GM18868 (cell line): ENCODE data around the gene TPSD1.
"Not testable (repeated sequence)": the region's sequence is repeated elsewhere in the genome, so short reads cannot be mapped to it uniquely, and the experiment has no call there.

Source experiments
- ATAC-seq: cut with Tn5 transposase; IDR thresholded peaks from one replicate; pipeline ENCODE4 v1.9.1; 2021; ENCODE audit warnings: mild to moderate bottlenecking, moderate library complexity; ENCODE audit not compliant: unreplicated experiment

TPSD1 gene

DNA sequence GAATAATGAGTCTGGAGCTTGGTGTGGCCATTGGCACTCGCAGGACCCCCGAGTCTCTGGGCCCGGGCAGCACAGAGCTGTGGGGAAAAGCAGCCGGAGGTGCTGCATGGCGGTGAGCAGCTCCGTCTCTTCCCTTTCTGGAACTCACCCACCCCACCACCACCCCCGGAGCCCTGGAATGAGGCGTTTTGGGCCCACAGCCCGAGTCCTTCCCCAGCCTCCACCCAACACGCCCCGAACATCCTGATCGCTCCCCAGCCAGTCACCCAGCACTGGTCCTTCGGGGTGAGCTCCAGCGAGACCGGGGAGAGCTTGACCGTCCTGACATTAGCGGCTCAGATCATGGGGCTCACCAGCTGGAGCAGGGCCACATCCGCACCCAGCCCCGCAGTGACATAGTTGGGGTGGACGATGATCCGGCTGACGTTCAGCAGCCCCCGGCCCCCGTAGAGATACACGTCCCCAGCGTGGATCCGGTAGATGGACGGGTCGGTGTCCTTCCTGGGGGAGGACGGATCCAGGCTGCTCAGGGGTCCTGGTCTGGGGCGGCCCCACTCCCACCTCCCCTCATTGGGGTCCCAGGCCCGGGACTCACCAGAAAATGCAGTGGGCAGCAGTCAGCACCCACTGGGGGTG, 6.5 kb downstream of the TPSD1 start:
- ATAC-seq = no peak

DNA sequence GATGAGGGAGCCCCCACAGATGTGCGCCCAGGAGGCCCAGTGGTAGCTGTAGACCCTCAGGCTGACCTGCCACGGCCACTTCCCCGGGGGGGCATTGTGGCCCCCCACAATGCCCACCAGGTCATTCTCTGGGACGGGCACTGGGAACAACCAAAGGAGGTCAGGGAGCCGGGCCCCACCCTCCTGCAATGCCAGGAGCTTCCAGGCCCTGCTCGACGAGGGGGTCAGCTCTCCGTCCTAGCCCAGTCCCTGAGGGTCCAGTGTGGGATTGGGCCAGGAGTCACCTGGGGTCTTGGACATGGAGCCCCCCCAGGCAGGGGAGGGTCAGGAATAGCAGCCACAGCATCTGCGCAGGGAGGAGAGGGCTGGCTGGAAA, 7.0 kb downstream of the TPSD1 start:
- ATAC-seq = no peak

GRCh38 chr16:1263591-1264344, 7.9 kb downstream of the TPSD1 start:
- ATAC-seq = no peak

DNA sequence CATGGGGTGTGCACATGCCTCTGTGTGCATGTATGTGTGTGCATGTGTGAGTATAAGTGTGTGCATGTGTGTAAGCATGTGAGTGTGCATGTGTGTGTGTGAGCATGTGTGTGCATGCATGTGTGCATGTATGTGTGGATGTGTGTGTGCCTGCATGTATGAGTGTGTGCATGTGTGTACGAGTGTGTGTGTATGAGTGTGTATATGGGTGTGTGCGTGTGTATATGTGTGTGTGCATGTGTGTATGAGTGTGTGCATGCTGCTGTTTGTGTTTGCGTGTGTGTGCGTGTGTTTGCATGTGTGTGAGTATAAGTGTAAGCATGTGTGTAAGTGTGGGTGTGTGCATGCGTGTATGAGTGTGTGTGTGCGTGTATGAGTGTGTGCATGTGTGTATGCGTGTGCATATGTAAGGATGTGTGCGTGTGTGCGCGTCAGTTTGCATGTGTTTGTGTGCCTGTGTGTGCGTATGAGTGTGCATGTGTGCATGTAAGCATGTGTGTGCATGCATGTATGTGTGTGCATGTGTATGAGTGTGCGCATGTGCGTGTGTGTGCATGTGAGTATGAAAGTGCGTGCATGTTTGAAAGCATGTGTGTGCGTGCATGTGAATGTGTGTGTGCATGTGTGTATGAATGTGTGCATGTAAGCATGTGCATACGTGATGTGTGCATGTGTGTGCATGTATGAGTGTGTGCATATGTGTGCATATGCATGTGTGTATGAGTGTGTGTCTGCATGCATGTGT, 8.6 kb downstream of the TPSD1 start:
- no peak for ATAC-seq

GRCh38 chr16:1265090-1265630, 9.3 kb downstream of the TPSD1 start:
- ATAC-seq = no peak

DNA sequence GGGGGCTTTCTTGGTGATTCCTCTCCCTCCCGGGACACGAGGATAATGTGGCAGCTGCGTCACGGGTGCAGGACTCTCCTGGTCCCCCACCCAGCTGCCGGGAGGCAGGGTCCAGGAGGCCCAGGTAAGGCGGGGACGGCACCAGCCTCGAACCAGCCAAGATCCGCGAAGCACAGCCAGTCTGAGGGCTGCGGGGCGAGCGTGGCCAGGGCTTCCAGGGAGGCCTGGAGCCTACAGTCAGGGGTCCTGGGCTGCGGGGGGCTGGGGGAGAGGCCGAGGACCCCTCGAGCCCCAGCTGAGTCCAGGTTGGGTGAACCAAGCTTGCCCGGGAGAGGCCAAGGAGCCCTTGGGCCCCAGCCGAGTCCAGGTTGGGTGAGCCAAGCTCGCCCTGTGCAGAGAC, 10.0 kb downstream of the TPSD1 start:
- no peak for ATAC-seq

GRCh38 chr16:1269418-1269817, 13.5 kb downstream of the TPSD1 start:
- ATAC-seq = not testable (repeated sequence)

- ATAC-seq = no peak
Observed at GRCh38 chr16:1271380-1271723, 15.5 kb downstream of the TPSD1 start.

GRCh38 chr16:1271724-1272413, 16.0 kb downstream of the TPSD1 start:
- not testable (repeated sequence) for ATAC-seq

DNA sequence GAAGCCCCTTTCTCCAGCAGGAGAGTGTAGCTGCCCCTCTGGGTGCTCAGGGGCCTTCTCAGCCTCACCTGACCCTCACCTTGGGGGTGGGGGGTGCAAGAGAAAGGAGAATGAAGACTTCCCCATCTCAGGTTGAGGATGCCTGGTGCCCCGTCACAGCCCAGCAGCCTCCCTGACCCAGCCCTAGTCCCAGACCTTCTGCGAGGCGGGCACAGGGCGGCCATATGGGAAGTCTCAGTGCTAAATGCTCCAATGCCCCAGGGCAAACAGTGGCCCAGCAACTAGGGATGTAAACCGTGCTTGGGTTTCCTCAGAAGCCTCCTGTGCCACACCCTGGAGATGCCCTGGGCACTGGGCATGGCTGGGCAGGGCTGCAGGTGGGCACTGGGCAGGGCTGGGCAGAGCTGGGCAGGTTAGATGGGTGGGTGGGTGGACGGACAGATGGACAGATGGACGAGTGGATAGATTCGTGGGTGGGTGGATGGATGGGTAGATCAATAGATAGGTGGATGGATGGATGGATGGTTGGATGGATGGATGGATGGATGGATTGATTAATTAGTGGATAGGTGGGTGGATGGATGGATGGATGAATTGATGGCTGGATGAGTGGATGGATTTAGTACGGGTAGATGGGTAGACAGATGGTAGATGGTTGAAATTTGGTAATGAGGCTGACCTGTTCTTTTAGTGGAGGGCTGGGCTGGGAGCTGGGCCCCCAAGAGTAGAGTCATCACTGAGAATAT, 16.8 kb downstream of the TPSD1 start:
- no peak for ATAC-seq

- no peak for ATAC-seq
Observed at GRCh38 chr16:1273816-1274215, 17.9 kb downstream of the TPSD1 start.

GRCh38 chr16:1274767-1275166, 18.9 kb downstream of the TPSD1 start:
- no peak for ATAC-seq

GRCh38 chr16:1275791-1276579, 20.1 kb downstream of the TPSD1 start:
- ATAC-seq = no peak

DNA sequence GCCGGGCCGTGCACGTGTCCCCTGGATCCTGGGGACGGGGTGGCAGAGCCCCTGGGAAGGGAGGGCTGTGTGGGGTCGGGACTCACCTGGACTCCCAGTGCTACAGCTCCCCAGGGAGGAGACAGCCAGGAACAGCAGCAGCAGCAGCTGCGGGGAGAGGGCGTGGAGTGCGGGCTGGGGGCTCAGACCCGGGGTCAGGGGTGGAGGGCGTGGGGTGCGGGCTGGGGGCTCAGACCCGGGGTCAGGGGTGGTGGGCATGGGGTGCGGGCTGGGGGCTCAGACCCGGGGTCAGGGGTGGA, 20.7 kb downstream of the TPSD1 start:
- no peak for ATAC-seq

GRCh38 chr16:1277151-1277598, 21.3 kb downstream of the TPSD1 start:
- ATAC-seq = no peak

DNA sequence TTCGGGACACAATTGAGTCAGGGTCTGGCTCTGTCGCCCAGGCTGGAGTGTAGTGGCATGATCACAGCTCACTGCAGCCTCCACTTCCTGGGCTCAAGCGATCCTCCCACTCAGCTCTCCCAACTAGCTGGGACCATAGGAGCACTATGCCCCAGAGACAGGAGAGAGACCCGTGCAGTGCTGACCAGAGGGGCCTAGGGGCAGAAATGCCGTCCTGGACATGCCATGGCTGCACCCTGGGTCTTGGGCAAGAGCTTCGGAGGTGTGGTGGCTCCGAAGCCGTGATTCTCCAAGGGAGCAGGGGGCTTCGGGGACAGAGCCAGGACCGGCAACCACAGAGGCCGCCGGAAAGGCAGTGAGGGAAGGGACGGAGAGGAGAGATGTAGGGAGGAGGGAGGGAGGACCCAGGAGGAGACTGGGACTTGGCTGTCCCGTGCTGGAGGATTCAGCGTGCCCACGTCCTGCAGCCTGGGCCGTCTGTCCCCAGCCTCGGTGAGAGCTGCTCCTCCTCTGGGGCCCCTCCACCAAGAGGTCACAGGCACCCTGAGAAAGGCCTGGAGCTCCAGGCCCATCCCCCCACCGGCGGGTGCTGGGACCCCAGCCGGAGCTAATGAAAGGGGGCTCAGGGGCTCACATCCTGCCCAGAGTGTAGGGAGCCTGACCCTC, 21.9 kb downstream of the TPSD1 start:
- no peak for ATAC-seq

DNA sequence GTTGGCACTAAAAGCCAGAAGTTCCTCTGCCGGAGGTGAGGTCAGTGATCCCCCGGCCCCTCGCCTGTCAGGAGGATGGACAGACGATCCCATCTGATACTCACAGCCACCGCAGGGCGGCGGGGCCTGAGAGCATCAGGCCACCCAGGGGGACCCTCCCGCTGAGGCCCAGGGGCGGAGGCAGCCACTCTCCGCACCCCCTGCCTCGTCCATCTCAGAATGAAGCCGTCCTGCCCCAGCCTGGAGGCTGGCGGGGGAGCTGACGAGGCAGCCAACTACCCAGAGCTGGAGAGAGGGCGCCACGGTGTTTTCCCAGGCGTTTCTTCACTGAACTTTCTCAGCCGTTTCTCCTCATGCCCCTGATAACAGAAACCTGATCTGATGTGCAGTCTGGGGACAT, 22.6 kb downstream of the TPSD1 start:
- no peak for ATAC-seq

GRCh38 chr16:1279081-1279944, 23.4 kb downstream of the TPSD1 start:
- ATAC-seq = no peak
